HCT116 (cell line): ENCODE results near the gene ZBTB20. TPM values are rescaled to one million over a fixed set of nuclear protein-coding genes. Genes with fewer than 3 reads are reported as not detected.

Experiments
- ATAC-seq: fragments of 200-7000 bp; cut with Tn5 transposase; 2 replicates; pipeline ENCODE4 v1.9.1; 2020; ENCODE audit warnings: mild to moderate bottlenecking, moderate library complexity
- BruUV-seq: library from RNA; stranded (reverse); fragments of 400-500 nt; replicated peaks from 2 replicates; lab custom pipeline; 2021; lab: Mats Ljungman, UMichigan
- CTCF ChIA-PET: fragments of 300-600 bp; sonication (Branson Sonifier 250); formaldehyde crosslinking; loops from one replicate; lab custom pipeline; 2021; ENCODE audit warnings: antibody characterized with exemption; lab: Charles Lee
- POLR2A ChIA-PET: fragments of 300-600, 350-600 bp; sonication (Branson Sonifier 250); formaldehyde crosslinking; loops from one replicate; lab custom pipeline; 2021; ENCODE audit warnings: antibody characterized with exemption; lab: Charles Lee
- RAD21 ChIA-PET, 2 experiments: fragments of 300-600 bp; sonication (Branson Sonifier 250); formaldehyde crosslinking; loops; one replicate each; lab custom pipeline; 2023; ENCODE audit warnings: low total read pairs in 2 of 2; ENCODE audit not compliant: uncharacterized antibody in 2 of 2, unreplicated experiment in 2 of 2, low non-redundant PET in 1 of 2; lab: Charles Lee
- DNase-seq: peaks from one replicate; pipeline ENCODE4 v3.0.0-alpha.2; 2010; ENCODE audit warnings: low read depth, low spot score
- H2AFZ ChIP-seq: fragments of 200-600 bp; shearing (Covaris generic), sonication (generic); 2 replicates; pipeline ENCODE4 v1.6.1; 2017; ENCODE audit warnings: low read depth, mixed run types, mixed read lengths, antibody characterized with exemption, low read length; ENCODE audit not compliant: poor library complexity, severe bottlenecking
- H3K27ac ChIP-seq: 2 replicates; pipeline ENCODE4 v1.5.1; 2012; ENCODE audit warnings: low read depth, low read length
- H3K27me3 ChIP-seq: fragments of 200-600 bp; sonication (generic); 2 replicates; pipeline ENCODE4 v1.6.1; 2016; ENCODE audit warnings: mixed run types, low read length, mixed read lengths; ENCODE audit not compliant: insufficient read depth
- H3K36me3 ChIP-seq, 2 experiments: fragments of 200-500 bp in 1 of 2; fragments of 200-600 bp in 1 of 2; sonication (Bioruptor generic) in 1 of 2; sonication (generic) in 1 of 2; 2 replicates each; pipeline versions ENCODE4 v1.5.1 to v1.6.1; 2014 to 2016; ENCODE audit warnings: low read length in 2 of 2, inconsistent platforms in 1 of 2, mixed read lengths in 1 of 2, mixed run types in 1 of 2; ENCODE audit not compliant: insufficient read depth in 2 of 2, control insufficient read depth in 1 of 2
- H3K4me1 ChIP-seq, 2 experiments: fragments of 200-600 bp in 1 of 2; sonication (generic) in 1 of 2; 2 replicates each; pipeline versions ENCODE4 v1.5.1 to v1.6.1; 2012 to 2017; ENCODE audit warnings: low read length in 2 of 2, inconsistent platforms in 1 of 2, mild to moderate bottlenecking in 1 of 2, mixed read lengths in 1 of 2, mixed run types in 1 of 2, moderate library complexity in 1 of 2; ENCODE audit not compliant: insufficient read depth in 2 of 2, control insufficient read depth in 1 of 2
- H3K4me2 ChIP-seq: fragments of 200-600 bp; sonication (generic); 2 replicates; pipeline ENCODE4 v1.6.1; 2017; ENCODE audit warnings: mixed run types, low read length, mixed read lengths
- H3K4me3 ChIP-seq, 2 experiments: fragments of 200-600 bp in 1 of 2; sonication (generic) in 1 of 2; replicated peaks in 1 of 2; 2 replicates each; pipeline ENCODE4 v1.5.1; 2011 to 2016; ENCODE audit warnings: low read length in 2 of 2, control low read depth in 1 of 2, low read depth in 1 of 2, mild to moderate bottlenecking in 1 of 2, mixed read lengths in 1 of 2, mixed run types in 1 of 2
- H3K79me2 ChIP-seq: fragments of 200-600 bp; sonication (generic); 2 replicates; pipeline ENCODE4 v1.6.1; 2017; ENCODE audit warnings: mild to moderate bottlenecking, mixed run types, low read length, moderate library complexity, mixed read lengths; ENCODE audit not compliant: insufficient read depth
- H3K9ac ChIP-seq: fragments of 200-600 bp; sonication (generic); 2 replicates; pipeline ENCODE4 v1.6.1; 2016; ENCODE audit warnings: low read length, mixed read lengths
- H3K9me2 ChIP-seq: fragments of 200-600 bp; sonication (generic), shearing (Covaris generic); 2 replicates; pipeline ENCODE4 v1.6.1; 2017; ENCODE audit warnings: mixed run types, mild to moderate bottlenecking, moderate library complexity; ENCODE audit not compliant: insufficient read depth
- H3K9me3 ChIP-seq, 2 experiments: fragments of 200-500 bp in 1 of 2; fragments of 200-600 bp in 1 of 2; sonication (Bioruptor generic) in 1 of 2; sonication (generic) in 1 of 2; 2 replicates each; pipeline ENCODE4 v1.6.1; 2014 to 2017; ENCODE audit warnings: low read length in 2 of 2, mixed read lengths in 2 of 2, inconsistent platforms in 1 of 2, low read depth in 1 of 2, mild to moderate bottlenecking in 1 of 2, mixed run types in 1 of 2, moderate library complexity in 1 of 2; ENCODE audit not compliant: control insufficient read depth in 1 of 2, insufficient read depth in 1 of 2
- H4K20me1 ChIP-seq: fragments of 200-600 bp; sonication (generic), shearing (Covaris generic); 2 replicates; pipeline ENCODE4 v1.6.1; 2017; ENCODE audit warnings: mixed run types, mild to moderate bottlenecking, moderate library complexity; ENCODE audit not compliant: insufficient read depth
- CBX3 ChIP-seq: IDR thresholded peaks from 2 replicates; pipeline ENCODE4 v1.6.1; 2012; ENCODE audit warnings: low read depth
- CEBPB ChIP-seq: IDR thresholded peaks from 2 replicates; pipeline ENCODE4 v1.6.1; 2012; ENCODE audit warnings: low read depth
- EGR1 ChIP-seq: IDR thresholded peaks from 2 replicates; pipeline ENCODE4 v1.6.1; 2012; ENCODE audit warnings: low read depth
- ELF1 ChIP-seq: IDR thresholded peaks from 2 replicates; pipeline ENCODE4 v1.6.1; 2012; ENCODE audit warnings: low read depth, borderline replicate concordance
- EZH2 ChIP-seq: fragments of 200-600 bp; sonication (generic); IDR thresholded peaks from 2 replicates; pipeline ENCODE4 v1.6.1; 2017; ENCODE audit warnings: antibody characterized with exemption, mixed run types
- EZH2phosphoT487 ChIP-seq: fragments of 200-600 bp; IDR thresholded peaks from 2 replicates; pipeline ENCODE4 v1.6.1; 2018; ENCODE audit warnings: antibody characterized with exemption, borderline replicate concordance
- FOSL1 ChIP-seq: IDR thresholded peaks from 2 replicates; pipeline ENCODE4 v1.6.1; 2012; ENCODE audit warnings: low read depth
- MAX ChIP-seq: IDR thresholded peaks from 2 replicates; pipeline ENCODE4 v1.6.1; 2012
- POLR2A ChIP-seq: IDR thresholded peaks from 2 replicates; pipeline ENCODE4 v1.7.0; 2011; ENCODE audit warnings: borderline replicate concordance; ENCODE audit not compliant: insufficient read depth, insufficient read length; ENCODE audit errors: extremely low read depth
- REST ChIP-seq: IDR thresholded peaks from 2 replicates; pipeline ENCODE4 v1.6.1; 2012; ENCODE audit warnings: low read depth
- SIN3A ChIP-seq: IDR thresholded peaks from 2 replicates; pipeline ENCODE4 v1.6.1; 2012; ENCODE audit warnings: low read depth
- SP1 ChIP-seq: IDR thresholded peaks from 2 replicates; pipeline ENCODE4 v1.6.1; 2012; ENCODE audit warnings: low read depth
- SRF ChIP-seq: IDR thresholded peaks from 2 replicates; pipeline ENCODE4 v1.6.1; 2012; ENCODE audit warnings: low read depth
- TCF7L2 ChIP-seq: IDR thresholded peaks from 2 replicates; pipeline ENCODE4 v1.7.0; 2011; ENCODE audit warnings: borderline replicate concordance, inconsistent platforms; ENCODE audit not compliant: insufficient read depth, insufficient read length; ENCODE audit errors: extremely low read depth
- ZFX ChIP-seq: fragments of 450-650 bp; IDR thresholded peaks from 2 replicates; pipeline ENCODE4 v1.6.1; 2017
- intact Hi-C: fragments of 100-400 bp; cut with micrococcal nuclease; formaldehyde crosslinking; loops from 2 replicates; pipeline ENCODE4 v1.10.0; 2022
- total RNA-seq: library from RNA; stranded (reverse); gene quantifications from one replicate; pipeline ENCODE4 v1.2.1, GENCODE V29; 2021; ENCODE audit not compliant: unreplicated experiment
- TF ChIP-seq, protein P1 (sequence below): IDR thresholded peaks from 2 replicates; pipeline ENCODE4 v1.6.1; 2012
- TF ChIP-seq, protein P2 (sequence below), 3 experiments: fragments of 200-600 bp in 1 of 3; sonication (generic) in 1 of 3; IDR thresholded peaks in 2 of 3; conservative IDR thresholded peaks in 1 of 3; 2 replicates each; pipeline ENCODE4 v1.5.1; 2012 to 2017; ENCODE audit warnings: low read depth in 2 of 3, low read length in 2 of 3, antibody characterized with exemption in 1 of 3, borderline replicate concordance in 1 of 3, control low read depth in 1 of 3, mild to moderate bottlenecking in 1 of 3, mixed read lengths in 1 of 3, mixed run types in 1 of 3, moderate library complexity in 1 of 3; ENCODE audit not compliant: insufficient read depth in 1 of 3
- TF ChIP-seq, protein P3 (sequence below): IDR thresholded peaks from 2 replicates; pipeline ENCODE4 v1.6.1; 2011; ENCODE audit warnings: mild to moderate bottlenecking, low read length, moderate library complexity; ENCODE audit not compliant: insufficient replicate concordance; ENCODE audit errors: extremely low read depth

ZBTB20 gene
- total RNA-seq, 1 experiment from 2014 or later = 42.1 TPM

- TF ChIP-seq, protein P1, sequence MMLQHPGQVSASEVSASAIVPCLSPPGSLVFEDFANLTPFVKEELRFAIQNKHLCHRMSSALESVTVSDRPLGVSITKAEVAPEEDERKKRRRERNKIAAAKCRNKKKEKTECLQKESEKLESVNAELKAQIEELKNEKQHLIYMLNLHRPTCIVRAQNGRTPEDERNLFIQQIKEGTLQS = no peak
- no peak for TF ChIP-seq CEBPB
- TF ChIP-seq FOSL1 = no peak
Observed at GRCh38 chr3:114356066-114356465, 791.0 kb downstream of the ZBTB20 start (continued).

GRCh38 chr3:114355653-114356052 is 791.4 kb downstream of the ZBTB20 start:
- intact Hi-C loops = no loop called here
- H3K9me3 ChIP-seq = no peaks in the 10 kb centered on the region
- H3K4me1 ChIP-seq = no peaks in the 10 kb centered on the region
- CTCF ChIA-PET = no interaction called here
- RAD21 ChIA-PET = no interaction called here
- DNase-seq (no peak), ATAC-seq (no peak)
- no peaks in the 10 kb centered on the region for H3K27me3 ChIP-seq
- H3K9me2 ChIP-seq = no peaks in the 10 kb centered on the region
- H3K79me2 ChIP-seq = peaks cover 3% of the 10 kb centered on the region; the same call in 1 of the 2 replicates
- H3K4me3 ChIP-seq = no peak overlapping the region
- no peak overlapping the region for H2AFZ ChIP-seq
- no peaks in the 10 kb centered on the region for H4K20me1 ChIP-seq
- H3K4me2 ChIP-seq = no peak overlapping the region
- POLR2A ChIA-PET = no interaction called here
- no TSS peak for BruUV-seq
- no peak for TF ChIP-seq SP1
- no peak for TF ChIP-seq POLR2A
- no peak for TF ChIP-seq EZH2phosphoT487
- TF ChIP-seq, protein P2, sequence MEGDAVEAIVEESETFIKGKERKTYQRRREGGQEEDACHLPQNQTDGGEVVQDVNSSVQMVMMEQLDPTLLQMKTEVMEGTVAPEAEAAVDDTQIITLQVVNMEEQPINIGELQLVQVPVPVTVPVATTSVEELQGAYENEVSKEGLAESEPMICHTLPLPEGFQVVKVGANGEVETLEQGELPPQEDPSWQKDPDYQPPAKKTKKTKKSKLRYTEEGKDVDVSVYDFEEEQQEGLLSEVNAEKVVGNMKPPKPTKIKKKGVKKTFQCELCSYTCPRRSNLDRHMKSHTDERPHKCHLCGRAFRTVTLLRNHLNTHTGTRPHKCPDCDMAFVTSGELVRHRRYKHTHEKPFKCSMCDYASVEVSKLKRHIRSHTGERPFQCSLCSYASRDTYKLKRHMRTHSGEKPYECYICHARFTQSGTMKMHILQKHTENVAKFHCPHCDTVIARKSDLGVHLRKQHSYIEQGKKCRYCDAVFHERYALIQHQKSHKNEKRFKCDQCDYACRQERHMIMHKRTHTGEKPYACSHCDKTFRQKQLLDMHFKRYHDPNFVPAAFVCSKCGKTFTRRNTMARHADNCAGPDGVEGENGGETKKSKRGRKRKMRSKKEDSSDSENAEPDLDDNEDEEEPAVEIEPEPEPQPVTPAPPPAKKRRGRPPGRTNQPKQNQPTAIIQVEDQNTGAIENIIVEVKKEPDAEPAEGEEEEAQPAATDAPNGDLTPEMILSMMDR (IDR thresholded peaks at IDR 0.05 in 2 of 3, conservative IDR thresholded peaks at IDR 0.05 in 1 of 3; ENCODE audit: borderline replicate concordance in 1 of 3, insufficient read depth in 1 of 3, low read depth in 2 of 3, low read length in 2 of 3) = no peak
- TF ChIP-seq EGR1 = no peak
- TF ChIP-seq, protein P3, sequence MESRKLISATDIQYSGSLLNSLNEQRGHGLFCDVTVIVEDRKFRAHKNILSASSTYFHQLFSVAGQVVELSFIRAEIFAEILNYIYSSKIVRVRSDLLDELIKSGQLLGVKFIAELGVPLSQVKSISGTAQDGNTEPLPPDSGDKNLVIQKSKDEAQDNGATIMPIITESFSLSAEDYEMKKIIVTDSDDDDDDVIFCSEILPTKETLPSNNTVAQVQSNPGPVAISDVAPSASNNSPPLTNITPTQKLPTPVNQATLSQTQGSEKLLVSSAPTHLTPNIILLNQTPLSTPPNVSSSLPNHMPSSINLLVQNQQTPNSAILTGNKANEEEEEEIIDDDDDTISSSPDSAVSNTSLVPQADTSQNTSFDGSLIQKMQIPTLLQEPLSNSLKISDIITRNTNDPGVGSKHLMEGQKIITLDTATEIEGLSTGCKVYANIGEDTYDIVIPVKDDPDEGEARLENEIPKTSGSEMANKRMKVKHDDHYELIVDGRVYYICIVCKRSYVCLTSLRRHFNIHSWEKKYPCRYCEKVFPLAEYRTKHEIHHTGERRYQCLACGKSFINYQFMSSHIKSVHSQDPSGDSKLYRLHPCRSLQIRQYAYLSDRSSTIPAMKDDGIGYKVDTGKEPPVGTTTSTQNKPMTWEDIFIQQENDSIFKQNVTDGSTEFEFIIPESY = no peak
- no peak for TF ChIP-seq TCF7L2
- TF ChIP-seq REST = no peak
- TF ChIP-seq ELF1 = no peak
- no peak for TF ChIP-seq MAX
- TF ChIP-seq ZFX = no peak
- TF ChIP-seq CBX3 = no peak
- TF ChIP-seq SIN3A = no peak
- no peak for TF ChIP-seq EZH2
- no peak for TF ChIP-seq SRF
- TF ChIP-seq FOSL1 = no peak
- H3K9ac ChIP-seq = no peak overlapping the region
- no peaks in the 10 kb centered on the region; a peak in 1 of 4 replicates for H3K36me3 ChIP-seq
- H3K27ac ChIP-seq = no peak overlapping the region
